ENCODE results near the gene TMPO. TPM values are rescaled to one million over a fixed set of nuclear protein-coding genes. Genes with fewer than 3 reads are reported as not detected.
A peak's percentile ranks its signal among the peaks of the same experiment; 100 is the strongest.

Gene TMPO
- total RNA-seq, 1 experiment from 2014 or later: 176 TPM

DNA sequence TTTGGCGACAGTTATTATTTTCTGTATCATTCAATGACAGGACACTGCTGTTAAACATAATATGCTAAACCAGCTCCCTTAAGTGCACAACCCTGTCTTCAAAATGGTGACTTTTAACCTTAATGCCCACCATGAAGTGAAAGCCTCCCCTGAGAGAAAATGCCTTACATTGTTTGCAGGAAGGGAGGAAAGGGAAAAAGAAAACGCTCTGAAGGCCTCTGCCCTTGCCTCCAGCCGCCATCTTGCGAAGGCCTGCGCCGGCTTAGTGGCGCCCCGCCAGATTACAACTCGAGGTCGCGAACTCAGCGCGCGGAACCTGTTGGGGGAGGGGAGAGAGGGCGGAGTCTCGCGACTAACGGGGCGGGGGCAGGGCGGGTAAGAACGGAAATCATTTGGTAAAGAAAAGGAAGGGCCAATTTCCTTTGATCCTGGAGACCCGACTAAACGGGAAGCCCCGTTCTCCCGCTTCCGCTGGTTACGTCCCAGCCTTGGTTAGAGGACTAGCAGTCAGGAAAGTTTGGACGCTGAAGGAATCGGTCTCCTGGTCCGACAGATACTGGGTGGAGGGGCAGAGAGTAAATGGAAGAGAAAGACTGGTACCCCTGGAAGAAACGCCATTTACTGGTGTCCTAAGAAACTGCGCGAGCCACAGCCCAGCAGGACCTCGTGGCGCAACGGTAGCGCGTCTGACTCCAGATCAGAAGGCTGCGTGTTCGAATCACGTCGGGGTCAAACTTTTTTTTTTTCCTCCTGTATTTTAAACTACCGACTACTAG lies 11.6 kb upstream of the TMPO start (continued):
- TF ChIP-seq, protein P1, sequence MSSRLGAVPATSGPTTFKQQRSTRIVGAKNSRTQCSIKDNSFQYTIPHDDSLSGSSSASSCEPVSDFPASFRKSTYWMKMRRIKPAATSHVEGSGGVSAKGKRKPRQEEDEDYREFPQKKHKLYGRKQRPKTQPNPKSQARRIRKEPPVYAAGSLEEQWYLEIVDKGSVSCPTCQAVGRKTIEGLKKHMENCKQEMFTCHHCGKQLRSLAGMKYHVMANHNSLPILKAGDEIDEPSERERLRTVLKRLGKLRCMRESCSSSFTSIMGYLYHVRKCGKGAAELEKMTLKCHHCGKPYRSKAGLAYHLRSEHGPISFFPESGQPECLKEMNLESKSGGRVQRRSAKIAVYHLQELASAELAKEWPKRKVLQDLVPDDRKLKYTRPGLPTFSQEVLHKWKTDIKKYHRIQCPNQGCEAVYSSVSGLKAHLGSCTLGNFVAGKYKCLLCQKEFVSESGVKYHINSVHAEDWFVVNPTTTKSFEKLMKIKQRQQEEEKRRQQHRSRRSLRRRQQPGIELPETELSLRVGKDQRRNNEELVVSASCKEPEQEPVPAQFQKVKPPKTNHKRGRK (CRISPR knock-in tag; IDR thresholded peaks at IDR 0.05; ENCODE audit: borderline replicate concordance): no peak
- TF ChIP-seq, protein P2, sequence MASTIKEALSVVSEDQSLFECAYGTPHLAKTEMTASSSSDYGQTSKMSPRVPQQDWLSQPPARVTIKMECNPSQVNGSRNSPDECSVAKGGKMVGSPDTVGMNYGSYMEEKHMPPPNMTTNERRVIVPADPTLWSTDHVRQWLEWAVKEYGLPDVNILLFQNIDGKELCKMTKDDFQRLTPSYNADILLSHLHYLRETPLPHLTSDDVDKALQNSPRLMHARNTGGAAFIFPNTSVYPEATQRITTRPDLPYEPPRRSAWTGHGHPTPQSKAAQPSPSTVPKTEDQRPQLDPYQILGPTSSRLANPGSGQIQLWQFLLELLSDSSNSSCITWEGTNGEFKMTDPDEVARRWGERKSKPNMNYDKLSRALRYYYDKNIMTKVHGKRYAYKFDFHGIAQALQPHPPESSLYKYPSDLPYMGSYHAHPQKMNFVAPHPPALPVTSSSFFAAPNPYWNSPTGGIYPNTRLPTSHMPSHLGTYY (CRISPR knock-in tag; IDR thresholded peaks at IDR 0.05): 0 out of 2 replicates have a peak, but pooled peaks have one; percentile 18
- TF ChIP-seq CTCF (IDR thresholded peaks at IDR 0.05) (no peak), ZNF281 (CRISPR knock-in tag; IDR thresholded peaks at IDR 0.05) (peak; percentile 97), TEAD1 (CRISPR knock-in tag; IDR thresholded peaks at IDR 0.05) (0 out of 2 replicates have a peak, but pooled peaks have one; percentile 11), TP53 (CRISPR knock-in tag; IDR thresholded peaks at IDR 0.05) (no peak), ZNF416 (CRISPR knock-in tag; IDR thresholded peaks at IDR 0.05) (no peak), ZNF423 (CRISPR knock-in tag; IDR thresholded peaks at IDR 0.05) (no peak), CREM (CRISPR knock-in tag; IDR thresholded peaks at IDR 0.05) (no peak)
- TF ChIP-seq, protein P3, sequence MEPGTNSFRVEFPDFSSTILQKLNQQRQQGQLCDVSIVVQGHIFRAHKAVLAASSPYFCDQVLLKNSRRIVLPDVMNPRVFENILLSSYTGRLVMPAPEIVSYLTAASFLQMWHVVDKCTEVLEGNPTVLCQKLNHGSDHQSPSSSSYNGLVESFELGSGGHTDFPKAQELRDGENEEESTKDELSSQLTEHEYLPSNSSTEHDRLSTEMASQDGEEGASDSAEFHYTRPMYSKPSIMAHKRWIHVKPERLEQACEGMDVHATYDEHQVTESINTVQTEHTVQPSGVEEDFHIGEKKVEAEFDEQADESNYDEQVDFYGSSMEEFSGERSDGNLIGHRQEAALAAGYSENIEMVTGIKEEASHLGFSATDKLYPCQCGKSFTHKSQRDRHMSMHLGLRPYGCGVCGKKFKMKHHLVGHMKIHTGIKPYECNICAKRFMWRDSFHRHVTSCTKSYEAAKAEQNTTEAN (CRISPR knock-in tag; IDR thresholded peaks at IDR 0.05): no peak

GRCh38 chr12:98504368-98504617 lies 11.1 kb upstream of the TMPO start:
- CTCF ChIA-PET: no interaction called here
- H3K4me1 Mint-ChIP-seq: peaks cover 16% of the 10 kb centered on the region
- no peak for DNase-seq (ENCODE audit: low spot score)
- TF ChIP-seq NR2C2 (CRISPR knock-in tag; IDR thresholded peaks at IDR 0.05) (no peak), GABPB1 (CRISPR knock-in tag; IDR thresholded peaks at IDR 0.05) (no peak), CREM (CRISPR knock-in tag; IDR thresholded peaks at IDR 0.05) (no peak), TCF7 (CRISPR knock-in tag; IDR thresholded peaks at IDR 0.05; ENCODE audit: low read depth) (no peak), GTF2I (CRISPR knock-in tag; conservative IDR thresholded peaks at IDR 0.05) (no peak), CDX4 (CRISPR knock-in tag; IDR thresholded peaks at IDR 0.05; ENCODE audit: borderline replicate concordance) (no peak), ATF1 (CRISPR knock-in tag; IDR thresholded peaks at IDR 0.05) (no peak), MYBL2 (CRISPR knock-in tag; IDR thresholded peaks at IDR 0.05) (no peak), SP1 (CRISPR knock-in tag; conservative IDR thresholded peaks at IDR 0.05) (no peak)
- TF ChIP-seq, protein P4, sequence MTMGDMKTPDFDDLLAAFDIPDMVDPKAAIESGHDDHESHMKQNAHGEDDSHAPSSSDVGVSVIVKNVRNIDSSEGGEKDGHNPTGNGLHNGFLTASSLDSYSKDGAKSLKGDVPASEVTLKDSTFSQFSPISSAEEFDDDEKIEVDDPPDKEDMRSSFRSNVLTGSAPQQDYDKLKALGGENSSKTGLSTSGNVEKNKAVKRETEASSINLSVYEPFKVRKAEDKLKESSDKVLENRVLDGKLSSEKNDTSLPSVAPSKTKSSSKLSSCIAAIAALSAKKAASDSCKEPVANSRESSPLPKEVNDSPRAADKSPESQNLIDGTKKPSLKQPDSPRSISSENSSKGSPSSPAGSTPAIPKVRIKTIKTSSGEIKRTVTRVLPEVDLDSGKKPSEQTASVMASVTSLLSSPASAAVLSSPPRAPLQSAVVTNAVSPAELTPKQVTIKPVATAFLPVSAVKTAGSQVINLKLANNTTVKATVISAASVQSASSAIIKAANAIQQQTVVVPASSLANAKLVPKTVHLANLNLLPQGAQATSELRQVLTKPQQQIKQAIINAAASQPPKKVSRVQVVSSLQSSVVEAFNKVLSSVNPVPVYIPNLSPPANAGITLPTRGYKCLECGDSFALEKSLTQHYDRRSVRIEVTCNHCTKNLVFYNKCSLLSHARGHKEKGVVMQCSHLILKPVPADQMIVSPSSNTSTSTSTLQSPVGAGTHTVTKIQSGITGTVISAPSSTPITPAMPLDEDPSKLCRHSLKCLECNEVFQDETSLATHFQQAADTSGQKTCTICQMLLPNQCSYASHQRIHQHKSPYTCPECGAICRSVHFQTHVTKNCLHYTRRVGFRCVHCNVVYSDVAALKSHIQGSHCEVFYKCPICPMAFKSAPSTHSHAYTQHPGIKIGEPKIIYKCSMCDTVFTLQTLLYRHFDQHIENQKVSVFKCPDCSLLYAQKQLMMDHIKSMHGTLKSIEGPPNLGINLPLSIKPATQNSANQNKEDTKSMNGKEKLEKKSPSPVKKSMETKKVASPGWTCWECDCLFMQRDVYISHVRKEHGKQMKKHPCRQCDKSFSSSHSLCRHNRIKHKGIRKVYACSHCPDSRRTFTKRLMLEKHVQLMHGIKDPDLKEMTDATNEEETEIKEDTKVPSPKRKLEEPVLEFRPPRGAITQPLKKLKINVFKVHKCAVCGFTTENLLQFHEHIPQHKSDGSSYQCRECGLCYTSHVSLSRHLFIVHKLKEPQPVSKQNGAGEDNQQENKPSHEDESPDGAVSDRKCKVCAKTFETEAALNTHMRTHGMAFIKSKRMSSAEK (CRISPR knock-in tag; IDR thresholded peaks at IDR 0.05; ENCODE audit: borderline replicate concordance): no peak
- no peak for ATAC-seq
- no peaks in the 10 kb centered on the region for H3K9me3 Mint-ChIP-seq
- POLR2A ChIA-PET: interaction anchor here (1.2 kb wide), 1 partner anchor 26 kb away, joined by 3 read pairs; no protein-coding TSS in a partner anchor
- peak overlapping the region; percentile 94 for H3K4me3 Mint-ChIP-seq
- no peaks in the 10 kb centered on the region for H3K36me3 Mint-ChIP-seq
- peaks cover 5% of the 10 kb centered on the region for H3K27me3 Mint-ChIP-seq (ENCODE audit: low read depth)
- H3K27ac Mint-ChIP-seq: peak overlapping the region; percentile 98; the same call in 1 of the 2 replicates

All from WTC11 (cell line).